Stomach (tissue), 9 donors: ENCODE measurements around the gene HOXA6. TPM values are rescaled to one million over a fixed set of nuclear protein-coding genes. Genes with fewer than 3 reads are reported as not detected.
A peak's percentile ranks its signal among the peaks of the same experiment; 100 is the strongest.

ENCODE experiments used
- DNase-seq, 2 donors: peaks; one replicate each; pipeline versions ENCODE4 v3.0.0 to v3.0.0-alpha.2; 2013 to 2019
- H3K27ac ChIP-seq, 5 donors: fragments of 200-600 bp in 4 of 5; sonication (generic) in 4 of 5; one replicate each; pipeline ENCODE4 v1.5.1; 2013 to 2019; ENCODE audit warnings: mild to moderate bottlenecking in 1 of 5, moderate library complexity in 1 of 5
- H3K27me3 ChIP-seq, 3 donors: fragments of 200-600 bp; sonication (generic); one replicate each; pipeline ENCODE4 v1.5.1; 2017 to 2019; ENCODE audit warnings: mixed run types in 1 of 3
- H3K36me3 ChIP-seq, 4 donors: fragments of 200-600 bp; sonication (generic); 1 replicate in 3 of 4; 2 replicates in 1 of 4; pipeline ENCODE4 v1.5.1; 2016 to 2019
- H3K4me1 ChIP-seq, 4 donors: fragments of 200-600 bp; sonication (generic); one replicate each; pipeline ENCODE4 v1.5.1; 2016 to 2019
- H3K4me3 ChIP-seq, 4 donors: fragments of 200-600 bp; sonication (generic) in 3 of 4; one replicate each; pipeline ENCODE4 v1.5.1; 2016 to 2019; ENCODE audit warnings: mild to moderate bottlenecking in 1 of 4
- H3K9me3 ChIP-seq, 4 donors: fragments of 200-600 bp; sonication (generic); one replicate each; pipeline ENCODE4 v1.5.1; 2016 to 2019
- CTCF ChIP-seq, 7 experiments: fragments of 450-650 bp in 4 of 7; fragments of 200-600 bp in 3 of 7; sonication (generic) in 3 of 7; IDR thresholded peaks; one replicate each; pipeline ENCODE4 v1.5.1; 2016 to 2019; ENCODE audit warnings: antibody characterized with exemption in 7 of 7, control low read depth in 2 of 7, mild to moderate bottlenecking in 1 of 7
- EP300 ChIP-seq: sonication (generic); formaldehyde crosslinking; IDR thresholded peaks from one replicate; pipeline ENCODE4 v1.6.1; 2017; ENCODE audit warnings: antibody characterized with exemption
- POLR2A ChIP-seq, 4 donors: fragments of 450-650 bp; IDR thresholded peaks; one replicate each; pipeline ENCODE4 v1.6.1; 2016; ENCODE audit warnings: antibody characterized with exemption in 4 of 4, control low read depth in 2 of 4, mild to moderate bottlenecking in 1 of 4, moderate library complexity in 1 of 4
- POLR2AphosphoS5 ChIP-seq, 3 donors: sonication (generic); formaldehyde crosslinking; IDR thresholded peaks; one replicate each; pipeline ENCODE4 v1.6.1; 2016; ENCODE audit warnings: antibody characterized with exemption in 3 of 3
- WGBS, 5 donors: extraction: QIAGEN DNeasy Blood & Tissue Kit in 3 of 5; methylation state at CpG; one replicate each; pipeline versions ENCODE4 v1.1.5 to v1.1.7; 2013 to 2018; 5-methylcytosine and 5-hydroxymethylcytosine counted together
- intact Hi-C: fragments of 100-400 bp; cut with DNase I; formaldehyde crosslinking; loops from one replicate; pipeline ENCODE4 v1.15.1; 2023; ENCODE audit warnings: low total_unique reads
- polyA plus RNA-seq, 3 donors: library from polyadenylated mRNA; stranded (reverse); fragments of 200-250 nt; gene quantifications; one replicate each; pipeline ENCODE4 v1.2.3, GENCODE V29; 2013
- total RNA-seq, 5 donors: library from RNA; depleted of rRNA; stranded (reverse); fragments of >200 nt; gene quantifications; one replicate each; pipeline versions ENCODE4 v1.1.0 to v1.2.3, GENCODE V29; 2014 to 2016
- donor health status: healthy with polysubstance abuse.
- donor health status: Bipolar disorder and iron deficiency.
- donor health status: healthy.

Gene HOXA6
- total and polyA plus RNA-seq, 8 donors, result 0.81 to 12.7 (median 3.7) TPM; not detected in 5

- Histone ChIP-seq H3K27ac (peak overlapping the region; percentile 61 to 99 (median 94)), H3K9me3 (peaks cover 0 to 4% (median 0%) of the 10 kb centered on the region in 4 donors), H3K4me1 (peaks cover 10 to 59% (median 26%) of the 10 kb centered on the region in 4 donors), H3K4me3 (peak overlapping the region; percentile 39 to 46 (median 40)), H3K27me3 (peaks cover 6 to 98% (median 56%) of the 10 kb centered on the region in 3 donors), H3K36me3 (no peaks in the 10 kb centered on the region)
- TF ChIP-seq POLR2AphosphoS5 (IDR thresholded peaks at IDR 0.05) (no peak), CTCF (IDR thresholded peaks at IDR 0.05) (no peak), EP300 (no peak), POLR2A (IDR thresholded peaks at IDR 0.05) (no peak)
- WGBS, 5 donors, result 32 to 43% (median 39%) methylated on average over 16 to 44 of the region's 44 CpGs
- DNase-seq, result peak in 1 of 2 donors; percentile 69
- intact Hi-C loops, result no loop called here
These were observed 41.2 kb downstream of the HOXA6 start for GRCh38 chr7:27106181-27106900.

DNA sequence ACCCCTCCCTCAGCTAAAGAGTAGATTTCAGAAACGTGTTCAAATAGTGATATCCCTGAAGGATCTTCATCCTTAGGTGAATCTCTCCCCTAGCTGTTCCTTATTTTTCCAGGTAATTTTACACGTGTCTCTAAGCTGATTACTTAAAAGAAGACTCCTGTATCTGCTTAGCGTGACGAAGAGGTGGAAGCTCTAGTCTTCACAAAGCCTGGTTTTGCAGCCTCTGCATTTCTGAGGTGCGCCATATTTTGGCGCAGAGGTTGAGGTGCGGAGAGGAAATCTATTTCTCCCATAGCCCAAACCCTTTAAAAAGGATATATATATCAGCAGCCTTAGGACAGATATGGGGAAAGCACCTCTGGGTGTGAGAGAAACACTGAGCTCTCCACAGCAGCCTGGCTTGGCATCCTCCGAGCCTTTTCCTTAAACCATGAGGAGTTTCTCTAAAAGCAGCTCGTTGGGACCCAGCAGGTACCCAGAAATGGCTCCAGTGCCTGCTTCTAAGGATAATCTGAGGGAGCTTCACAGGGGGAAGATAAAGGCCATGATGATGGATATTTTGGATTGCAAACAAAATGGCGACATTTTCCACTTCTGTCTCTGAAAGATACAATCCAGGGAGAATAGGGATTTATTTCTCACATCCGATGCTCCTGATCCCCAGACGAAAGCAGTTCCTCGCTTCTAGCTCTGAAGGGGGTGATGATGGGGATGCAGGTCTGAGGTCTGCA, 42.1 kb downstream of the HOXA6 start:
- TF ChIP-seq POLR2AphosphoS5 (IDR thresholded peaks at IDR 0.05), result no peak
- no peak for TF ChIP-seq CTCF (IDR thresholded peaks at IDR 0.05)
- no peak for TF ChIP-seq POLR2A (IDR thresholded peaks at IDR 0.05)
- no peak for TF ChIP-seq EP300
- intact Hi-C loops, result no loop called here
- Histone ChIP-seq H3K36me3 (no peaks in the 10 kb centered on the region), H3K4me3 (peak overlapping the region in 3 of 4 donors; percentile 39 to 46 (median 42)), H3K9me3 (peaks cover 0 to 4% (median 0%) of the 10 kb centered on the region in 4 donors), H3K27ac (peak overlapping the region; percentile 42 to 99 (median 94)), H3K27me3 (peaks cover 6 to 98% (median 60%) of the 10 kb centered on the region in 3 donors), H3K4me1 (peaks cover 6 to 50% (median 19%) of the 10 kb centered on the region in 4 donors)
- DNase-seq, result peak in 1 of 2 donors; percentile 29
- whole genome bisulfite sequencing, 5 donors, result 55 to 78% (median 74%) methylated on average over 13 of the region's 13 CpGs

GRCh38 chr7:27104341-27105058, 43.1 kb downstream of the HOXA6 start:
- intact Hi-C loops, result no loop called here
- Histone ChIP-seq H3K27ac (peak overlapping the region; percentile 37 to 99 (median 94)), H3K27me3 (peaks cover 6 to 98% (median 63%) of the 10 kb centered on the region in 3 donors), H3K4me3 (peak overlapping the region in 3 of 4 donors; percentile 5 to 54 (median 50)), H3K4me1 (peaks cover 0 to 51% (median 14%) of the 10 kb centered on the region in 4 donors), H3K36me3 (no peaks in the 10 kb centered on the region), H3K9me3 (peaks cover 0 to 4% (median 0%) of the 10 kb centered on the region in 4 donors)
- DNase-seq, result peak in 1 of 2 donors; percentile 88
- 49 to 71% (median 56%) methylated on average over 13 of the region's 13 CpGs for WGBS, 5 donors
- TF ChIP-seq EP300, result no peak
- TF ChIP-seq CTCF (IDR thresholded peaks at IDR 0.05), result no peak
- no peak for TF ChIP-seq POLR2A (IDR thresholded peaks at IDR 0.05)
- TF ChIP-seq POLR2AphosphoS5 (IDR thresholded peaks at IDR 0.05), result no peak
